Measurements from ENCODE around the gene PRIMA1. TPM values are rescaled to one million over a fixed set of nuclear protein-coding genes. Genes with fewer than 3 reads are reported as not detected.

The PRIMA1 gene
- polyA plus RNA-seq, 3 donors: not detected

DNA sequence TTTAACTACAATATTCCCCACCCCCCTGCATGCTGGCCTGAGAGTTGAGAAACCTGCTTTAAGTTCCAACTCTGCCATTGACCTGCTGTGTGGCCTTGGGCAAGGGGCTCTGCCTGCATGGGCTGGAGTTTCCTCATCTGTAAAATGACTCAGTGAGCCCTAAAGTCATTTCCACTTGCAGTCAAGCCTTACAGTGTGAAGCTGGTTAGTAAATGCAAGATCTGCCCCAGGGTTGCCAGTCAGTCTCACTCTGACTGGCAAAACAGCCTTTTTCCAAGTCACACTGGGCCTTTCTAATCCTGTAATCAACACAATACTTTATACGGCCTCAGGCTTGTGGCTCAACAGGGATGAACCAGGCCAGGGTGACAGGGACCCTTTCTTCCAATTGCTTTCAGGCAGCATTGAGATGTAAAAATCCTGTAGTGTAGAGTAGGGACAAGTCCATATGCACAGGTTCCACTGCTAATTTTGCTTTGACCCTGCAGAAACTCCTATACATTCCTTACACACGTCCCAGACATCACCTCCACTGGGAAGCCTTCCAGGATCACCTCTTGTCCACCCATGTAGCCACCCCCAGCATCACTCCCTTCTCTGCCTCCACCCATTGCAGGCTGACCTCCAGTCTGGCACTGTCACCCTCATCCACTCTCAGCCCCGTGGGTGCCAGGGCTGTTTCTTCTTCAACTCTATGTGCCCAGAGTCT lies 42.6 kb upstream of the PRIMA1 start:
- Histone ChIP-seq H3K79me2 (ENCODE audit: insufficient read depth, low read length) (no peaks in the 10 kb centered on the region), H3K4me1 (ENCODE audit: control insufficient read depth in 1 of 2, insufficient read depth in 2 of 2, low read length in 2 of 2) (no peaks in the 10 kb centered on the region), H3K27me3 (ENCODE audit: control insufficient read depth in 2 of 2, insufficient read depth in 2 of 2, low read length in 2 of 2) (no peaks in the 10 kb centered on the region), H3K9ac (ENCODE audit: insufficient read depth, low read length, poor library complexity, severe bottlenecking) (no peak overlapping the region), H3K4me2 (replicated peaks; ENCODE audit: extremely low read depth, low read length, poor library complexity, severe bottlenecking) (no peak overlapping the region), H3K4me3 (replicated peaks in 1 of 3; ENCODE audit: low read depth in 2 of 3, low read length in 3 of 3) (no peak overlapping the region), H3K9me3 (replicated peaks in 1 of 2; ENCODE audit: control insufficient read depth in 1 of 2, insufficient read depth in 1 of 2, low read length in 2 of 2) (no peaks in the 10 kb centered on the region), H3K27ac (ENCODE audit: low read depth in 1 of 2, low read length in 2 of 2) (no peak overlapping the region), H3K36me3 (replicated peaks in 1 of 2; ENCODE audit: control insufficient read depth in 1 of 2, insufficient read depth in 2 of 2, low read length in 2 of 2) (no peaks in the 10 kb centered on the region), H2AFZ (ENCODE audit: insufficient read depth, low read depth, low read length, poor library complexity, severe bottlenecking) (no peak overlapping the region), H4K20me1 (ENCODE audit: insufficient read depth, low read length) (no peaks in the 10 kb centered on the region)
- DNase-seq: no peak
- Mint-ChIP-seq H3K9me3 (peaks cover 0 to 6% (median 0%) of the 10 kb centered on the region in 7 donors), H3K36me3 (no peaks in the 10 kb centered on the region), H3K27me3 (ENCODE audit: low read depth in 3 of 3) (peaks cover 5 to 8% (median 7%) of the 10 kb centered on the region in 3 donors), H3K4me3 (no peak overlapping the region), H3K27ac (no peak overlapping the region), H3K4me1 (no peaks in the 10 kb centered on the region)
- no peak for TF ChIP-seq CTCF (IDR thresholded peaks at IDR 0.05)
- 50% methylated on average over 1 of the region's 3 CpGs for WGBS (ENCODE audit: insufficient coverage)
- intact Hi-C loops (cut with micrococcal nuclease): no loop called here

- Histone ChIP-seq H3K9me3 (replicated peaks in 1 of 2; ENCODE audit: control insufficient read depth in 1 of 2, insufficient read depth in 1 of 2, low read length in 2 of 2) (no peaks in the 10 kb centered on the region), H3K4me1 (ENCODE audit: control insufficient read depth in 1 of 2, insufficient read depth in 2 of 2, low read length in 2 of 2) (no peaks in the 10 kb centered on the region), H3K4me3 (replicated peaks in 1 of 3; ENCODE audit: low read depth in 2 of 3, low read length in 3 of 3) (no peak overlapping the region), H3K9ac (ENCODE audit: insufficient read depth, low read length, poor library complexity, severe bottlenecking) (no peak overlapping the region), H3K27me3 (ENCODE audit: control insufficient read depth in 2 of 2, insufficient read depth in 2 of 2, low read length in 2 of 2) (no peaks in the 10 kb centered on the region), H2AFZ (ENCODE audit: insufficient read depth, low read depth, low read length, poor library complexity, severe bottlenecking) (no peak overlapping the region), H3K27ac (ENCODE audit: low read depth in 1 of 2, low read length in 2 of 2) (no peak overlapping the region), H3K4me2 (replicated peaks; ENCODE audit: extremely low read depth, low read length, poor library complexity, severe bottlenecking) (no peak overlapping the region), H4K20me1 (ENCODE audit: insufficient read depth, low read length) (no peaks in the 10 kb centered on the region), H3K79me2 (ENCODE audit: insufficient read depth, low read length) (no peaks in the 10 kb centered on the region), H3K36me3 (replicated peaks in 1 of 2; ENCODE audit: control insufficient read depth in 1 of 2, insufficient read depth in 2 of 2, low read length in 2 of 2) (no peaks in the 10 kb centered on the region)
- H3K27ac Mint-ChIP-seq: no peak overlapping the region
- intact Hi-C loops (cut with micrococcal nuclease): no loop called here
- peaks cover 0 to 3% (median 0%) of the 10 kb centered on the region in 7 donors for H3K9me3 Mint-ChIP-seq
- WGBS (ENCODE audit: insufficient coverage): 67% methylated on average over 3 of the region's 4 CpGs
- H3K27me3 Mint-ChIP-seq (ENCODE audit: low read depth in 3 of 3): peaks cover 5 to 8% (median 7%) of the 10 kb centered on the region in 3 donors
- no peak for DNase-seq
- no peaks in the 10 kb centered on the region for H3K36me3 Mint-ChIP-seq
- no peak for TF ChIP-seq CTCF (IDR thresholded peaks at IDR 0.05)
- H3K4me1 Mint-ChIP-seq: no peaks in the 10 kb centered on the region
- H3K4me3 Mint-ChIP-seq: no peak overlapping the region
Observed at GRCh38 chr14:93829839-93830481, 41.7 kb upstream of the PRIMA1 start.
